Osteoblast (primary cell): ENCODE data around the gene AKR7A3. TPM values are rescaled to one million over a fixed set of nuclear protein-coding genes. Genes with fewer than 3 reads are reported as not detected.
"Not testable (repeated sequence)": the region's sequence is repeated elsewhere in the genome, so short reads cannot be mapped to it uniquely, and the experiment has no call there.

Experiments used
- DNase-seq: peaks from one replicate; pipeline ENCODE4 v3.0.0; 2011; ENCODE audit warnings: low spot score, mixed read lengths; ENCODE audit not compliant: insufficient read length; ENCODE audit errors: missing footprints
- H2AFZ ChIP-seq: 2 replicates; pipeline ENCODE4 v1.6.0; 2011; ENCODE audit warnings: mild to moderate bottlenecking, low read length
- H3K27ac ChIP-seq: 2 replicates; pipeline ENCODE4 v1.5.1; 2011; ENCODE audit warnings: mild to moderate bottlenecking, low read depth, low read length, moderate library complexity
- H3K27me3 ChIP-seq: 2 replicates; pipeline ENCODE4 v1.6.0; 2012; ENCODE audit warnings: mild to moderate bottlenecking, control low read depth, inconsistent platforms, low read length, moderate library complexity; ENCODE audit not compliant: insufficient read depth
- H3K36me3 ChIP-seq: 2 replicates; pipeline ENCODE4 v1.5.1; 2011; ENCODE audit warnings: mild to moderate bottlenecking, low read length, control low read depth, moderate library complexity; ENCODE audit not compliant: insufficient read depth
- H3K4me1 ChIP-seq: 2 replicates; pipeline ENCODE4 v1.5.1; 2011; ENCODE audit warnings: mild to moderate bottlenecking, low read length, control low read depth, moderate library complexity; ENCODE audit not compliant: insufficient read depth
- H3K4me2 ChIP-seq: 2 replicates; pipeline ENCODE4 v1.6.0; 2011; ENCODE audit warnings: mild to moderate bottlenecking, low read length; ENCODE audit not compliant: insufficient read depth
- H3K4me3 ChIP-seq: fragments of 200-600 bp; sonication (generic); 3 replicates; pipeline ENCODE4 v1.5.1; 2012; ENCODE audit warnings: mild to moderate bottlenecking, low read length, inconsistent platforms; ENCODE audit not compliant: insufficient read depth
- H3K79me2 ChIP-seq: 2 replicates; pipeline ENCODE4 v1.6.0; 2012; ENCODE audit warnings: mild to moderate bottlenecking, low read length, control low read depth, inconsistent platforms; ENCODE audit not compliant: insufficient read depth
- H3K9me3 ChIP-seq: 2 replicates; pipeline ENCODE4 v1.5.1; 2011; ENCODE audit warnings: low read depth, low read length, control low read depth
- H4K20me1 ChIP-seq: 2 replicates; pipeline ENCODE4 v1.6.0; 2012; ENCODE audit warnings: mild to moderate bottlenecking, low read length, control low read depth; ENCODE audit not compliant: insufficient read depth
- CTCF ChIP-seq: IDR thresholded peaks from 2 replicates; pipeline ENCODE4 v1.5.1; 2011; ENCODE audit warnings: mild to moderate bottlenecking, low read depth, low read length, moderate library complexity; ENCODE audit errors: extremely low read depth
- total RNA-seq: library from RNA; depleted of rRNA; stranded (reverse); fragments of >200 nt; gene quantifications from 2 replicates; pipeline ENCODE4 v1.2.3, GENCODE V29; 2012

The AKR7A3 gene
- total RNA-seq, 1 donor, result 0.72 TPM

- H3K27ac ChIP-seq, result no peak overlapping the region
- TF ChIP-seq CTCF, result no peak
- no peak for DNase-seq
- peak overlapping the region; percentile 92 for H3K4me2 ChIP-seq
- H3K4me3 ChIP-seq, result peak overlapping the region; percentile 73
- H3K27me3 ChIP-seq, result no peaks in the 10 kb centered on the region
- no peaks in the 10 kb centered on the region for H4K20me1 ChIP-seq
- peaks cover 1% of the 10 kb centered on the region for H3K36me3 ChIP-seq
- H3K4me1 ChIP-seq, result peaks cover 8% of the 10 kb centered on the region
- H3K79me2 ChIP-seq, result no peaks in the 10 kb centered on the region
- peaks cover under 1% of the 10 kb centered on the region for H3K9me3 ChIP-seq
- peak overlapping the region; percentile 86 for H2AFZ ChIP-seq
These were observed 674 bp upstream of the AKR7A3 start for GRCh38 chr1:19289244-19289643.

- no peaks in the 10 kb centered on the region for H3K9me3 ChIP-seq
- peaks cover 6% of the 10 kb centered on the region for H3K4me1 ChIP-seq
- H3K4me2 ChIP-seq, result no peak overlapping the region
- H2AFZ ChIP-seq, result no peak overlapping the region
- H3K27ac ChIP-seq, result no peak overlapping the region
- H3K79me2 ChIP-seq, result no peaks in the 10 kb centered on the region
- no peak for TF ChIP-seq CTCF
- no peaks in the 10 kb centered on the region for H3K27me3 ChIP-seq
- H3K4me3 ChIP-seq, result no peak overlapping the region
- H3K36me3 ChIP-seq, result no peaks in the 10 kb centered on the region
- no peaks in the 10 kb centered on the region for H4K20me1 ChIP-seq
- DNase-seq, result peak; percentile 65
These were observed 959 bp downstream of the AKR7A3 start for GRCh38 chr1:19287436-19288185.

GRCh38 chr1:19285807-19286206 lies 2.8 kb downstream of the AKR7A3 start:
- not testable (repeated sequence) for H3K27me3 ChIP-seq, H3K4me3 ChIP-seq, H3K9me3 ChIP-seq, H3K27ac ChIP-seq, H3K36me3 ChIP-seq, H4K20me1 ChIP-seq, H3K4me1 ChIP-seq, H2AFZ ChIP-seq, DNase-seq, H3K4me2 ChIP-seq, H3K79me2 ChIP-seq

- not testable (repeated sequence) for H3K36me3 ChIP-seq, H3K27ac ChIP-seq, H4K20me1 ChIP-seq, H3K27me3 ChIP-seq, H2AFZ ChIP-seq, H3K4me1 ChIP-seq, H3K4me3 ChIP-seq, H3K79me2 ChIP-seq, DNase-seq, H3K4me2 ChIP-seq, H3K9me3 ChIP-seq
These were observed 3.2 kb downstream of the AKR7A3 start for GRCh38 chr1:19285366-19285765.

- Histone ChIP-seq H3K4me3 (no peak overlapping the region), H2AFZ (no peak overlapping the region), H3K4me1 (no peaks in the 10 kb centered on the region), H3K27ac (no peak overlapping the region), H3K36me3 (no peaks in the 10 kb centered on the region), H3K79me2 (no peaks in the 10 kb centered on the region), H3K9me3 (no peaks in the 10 kb centered on the region), H4K20me1 (no peaks in the 10 kb centered on the region), H3K27me3 (no peaks in the 10 kb centered on the region), H3K4me2 (no peak overlapping the region)
- DNase-seq, result no peak
- TF ChIP-seq CTCF, result no peak
These were observed 3.7 kb downstream of the AKR7A3 start for GRCh38 chr1:19284881-19285280.
